K562 (cell line): Measurements from ENCODE around the gene PRODH2. TPM values are rescaled to one million over a fixed set of nuclear protein-coding genes. Genes with fewer than 3 reads are reported as not detected.

Experiments used
- ATAC-seq: fragments of 200-7000 bp; cut with Tn5 transposase; 3 replicates; pipeline ENCODE4 v1.9.1; 2020; ENCODE audit warnings: moderate library complexity
- BruUV-seq: library from RNA; stranded (reverse); fragments of 400-500 nt; replicated peaks from 2 replicates; lab custom pipeline; 2021; lab: Mats Ljungman, UMichigan
- CTCF ChIA-PET: fragments of 300-600 bp; formaldehyde crosslinking; extraction: SDS; loops from one replicate; lab custom pipeline; 2021; ENCODE audit warnings: low intra/inter-chr PET ratio; lab: Yijun Ruan, JAX
- POLR2A ChIA-PET: fragments of 300-600, 350-650 bp; sonication (Branson Sonifier 250); formaldehyde crosslinking; extraction: SDS; loops from one replicate; lab custom pipeline; 2021; ENCODE audit warnings: antibody characterized with exemption, inconsistent platforms; lab: Yijun Ruan, JAX
- DNase-seq, 4 experiments: peaks; one replicate each; pipeline versions ENCODE4 v3.0.0 to v3.0.0-alpha.2; 2011 to 2018; ENCODE audit warnings: low spot score in 3 of 4, mixed read lengths in 3 of 4; ENCODE audit errors: extremely low read depth in 1 of 4
- FAIRE-seq: peaks from 2 replicates; lab custom pipeline; 2011; peaks lifted over from hg19 to GRCh38; lab: Jason Lieb, UNC
- H2AFZ ChIP-seq: 2 replicates; pipeline ENCODE4 v1.6.0; 2011; ENCODE audit warnings: low read depth, low read length, control low read depth, inconsistent platforms
- H3K27ac ChIP-seq: fragments of 200-600 bp; 3 replicates; pipeline ENCODE4 v1.8.0; 2011; ENCODE audit warnings: low read depth, mild to moderate bottlenecking, control low read depth, inconsistent platforms, low read length, moderate library complexity, mixed read lengths; ENCODE audit errors: extremely low read depth
- H3K27me3 ChIP-seq, 2 experiments: fragments of 300-600 bp in 1 of 2; 2 replicates in 1 of 2; 3 replicates in 1 of 2; pipeline versions ENCODE4 v1.6.0 to v1.8.0; 2011; ENCODE audit warnings: inconsistent platforms in 2 of 2, low read length in 2 of 2, mild to moderate bottlenecking in 1 of 2, mixed read lengths in 1 of 2, moderate library complexity in 1 of 2; ENCODE audit not compliant: control insufficient read depth in 2 of 2, insufficient read depth in 2 of 2
- H3K36me3 ChIP-seq: fragments of 300-600 bp; 3 replicates; pipeline ENCODE4 v1.8.0; 2011; ENCODE audit warnings: mild to moderate bottlenecking, low read length, inconsistent platforms; ENCODE audit not compliant: control insufficient read depth, insufficient read depth
- H3K4me1 ChIP-seq, 2 experiments: fragments of 200-600 bp in 1 of 2; replicated peaks in 1 of 2; 2 replicates in 1 of 2; 3 replicates in 1 of 2; pipeline versions ENCODE4 v1.5.1 to v1.8.0; 2011; ENCODE audit warnings: inconsistent platforms in 2 of 2, low read length in 2 of 2, mild to moderate bottlenecking in 1 of 2, mixed read lengths in 1 of 2, moderate library complexity in 1 of 2; ENCODE audit not compliant: control insufficient read depth in 2 of 2, insufficient read depth in 2 of 2
- H3K4me2 ChIP-seq: 2 replicates; pipeline ENCODE4 v1.6.1; 2011; ENCODE audit warnings: low read length, control low read depth, inconsistent platforms, mixed read lengths; ENCODE audit not compliant: insufficient read depth
- H3K4me3 ChIP-seq: fragments of 200-600 bp; sonication (generic), shearing (Covaris generic); 2 replicates; pipeline ENCODE4 v1.5.1; 2016; ENCODE audit warnings: control low read depth, inconsistent platforms
- H3K79me2 ChIP-seq: fragments of 200-600 bp; 3 replicates; pipeline ENCODE4 v1.8.0; 2011; ENCODE audit warnings: low read length, inconsistent platforms; ENCODE audit not compliant: control insufficient read depth, insufficient read depth
- H3K9ac ChIP-seq, 2 experiments: 2 replicates each; pipeline versions ENCODE4 v1.6.0 to v1.6.1; 2011; ENCODE audit warnings: low read depth in 2 of 2, low read length in 2 of 2, control low read depth in 1 of 2, inconsistent platforms in 1 of 2, mild to moderate bottlenecking in 1 of 2, mixed read lengths in 1 of 2; ENCODE audit not compliant: insufficient read depth in 1 of 2
- H3K9me1 ChIP-seq: one replicate; pipeline ENCODE4 v1.6.0; 2011; ENCODE audit warnings: inconsistent platforms, mild to moderate bottlenecking, low read length, moderate library complexity; ENCODE audit not compliant: control insufficient read depth, insufficient read depth
- H3K9me3 ChIP-seq: replicated peaks from 2 replicates; pipeline ENCODE4 v1.5.1; 2011; ENCODE audit warnings: low read depth, low read length, inconsistent platforms; ENCODE audit not compliant: control insufficient read depth, insufficient read depth
- H4K20me1 ChIP-seq: replicated peaks from 2 replicates; pipeline ENCODE4 v1.6.1; 2011; ENCODE audit warnings: low read length, inconsistent platforms, mixed read lengths; ENCODE audit not compliant: control insufficient read depth, insufficient read depth
- HDAC8 ChIP-seq: fragments of 450-650 bp; IDR thresholded peaks from 2 replicates; pipeline ENCODE4 v1.6.1; 2016; ENCODE audit warnings: mild to moderate bottlenecking, missing genetic modification characterization, moderate library complexity, missing compliant biosample characterization
- NFE2 ChIP-seq: IDR thresholded peaks from 2 replicates; pipeline ENCODE4 v1.6.1; 2014; ENCODE audit warnings: antibody characterized with exemption, low read depth
- OTX1 ChIP-seq: fragments of 450-650 bp; formaldehyde crosslinking; IDR thresholded peaks from 2 replicates; pipeline ENCODE4 v1.4.0; 2022; ENCODE audit warnings: mild to moderate bottlenecking
- RNF2 ChIP-seq: sonication (generic); IDR thresholded peaks from 2 replicates; pipeline ENCODE4 v1.6.1; 2016
- SETDB1 ChIP-seq: IDR thresholded peaks from one replicate; pipeline ENCODE4 v1.6.1; 2012; ENCODE audit warnings: low read length, control low read depth, inconsistent platforms
- SIX5 ChIP-seq, 2 experiments: IDR thresholded peaks; 2 replicates each; pipeline ENCODE4 v1.6.1; 2011; ENCODE audit warnings: low read length in 2 of 2, borderline replicate concordance in 1 of 2, low read depth in 1 of 2, mild to moderate bottlenecking in 1 of 2, moderate library complexity in 1 of 2; ENCODE audit not compliant: insufficient read depth in 1 of 2
- TAL1 ChIP-seq: fragments of 450-650 bp; IDR thresholded peaks from 2 replicates; pipeline ENCODE4 v1.6.1; 2016; ENCODE audit warnings: mild to moderate bottlenecking
- TCF7L2 ChIP-seq: fragments of 150-350 bp; IDR thresholded peaks from 2 replicates; pipeline ENCODE4 v1.6.1; 2016; ENCODE audit warnings: low read depth, mild to moderate bottlenecking, low read length, moderate library complexity
- ZFX ChIP-seq: sonication (generic); formaldehyde crosslinking; IDR thresholded peaks from 2 replicates; pipeline ENCODE4 v1.8.0; 2022; ENCODE audit warnings: mild to moderate bottlenecking, missing genetic modification reagents, moderate library complexity
- ZNF311 ChIP-seq: fragments of 250-450 bp; sonication (Bioruptor Pico); IDR thresholded peaks from 2 replicates; pipeline ENCODE4 v1.4.0; 2020; ENCODE audit warnings: mild to moderate bottlenecking, moderate library complexity
- ZNF589 ChIP-seq: fragments of 200-800 bp; sonication (Bioruptor generic); IDR thresholded peaks from 2 replicates; pipeline ENCODE4 v1.6.1; 2016; ENCODE audit warnings: low read depth, missing genetic modification characterization, missing compliant biosample characterization
- ZNF740 ChIP-seq, 3 experiments: fragments of 200-800 bp in 1 of 3; sonication (Bioruptor generic) in 1 of 3; sonication (generic) in 1 of 3; formaldehyde crosslinking in 1 of 3; IDR thresholded peaks; 2 replicates each; pipeline versions ENCODE4 v1.6.1 to v1.8.0; 2016 to 2022; ENCODE audit warnings: mild to moderate bottlenecking in 2 of 3, missing compliant biosample characterization in 2 of 3, missing genetic modification characterization in 2 of 3, missing genetic modification reagents in 1 of 3
- ZNF77 ChIP-seq: fragments of 250-450 bp; sonication (Bioruptor Pico); IDR thresholded peaks from 2 replicates; pipeline ENCODE4 v1.5.0; 2020
- WGBS: fragments of 100-300 bp; shearing (Covaris generic); methylation state at CpG from one replicate; pipeline ENCODE4 v1.1.6; 2016; ENCODE audit warnings: low coverage, mixed read lengths; ENCODE audit not compliant: insufficient coverage; ENCODE audit errors: missing lambda C conversion rate; 5-methylcytosine and 5-hydroxymethylcytosine counted together
- in situ Hi-C: fragments of 300-500 bp; cut with MboI; formaldehyde crosslinking; loops from 4 replicates; pipeline ENCODE4 v1.15.0; 2018; ENCODE audit warnings: inconsistent platforms, mixed read lengths
- intact Hi-C: fragments of 100-400 bp; cut with micrococcal nuclease; formaldehyde crosslinking; loops from 2 replicates; pipeline ENCODE4 v1.14.2; 2022
- polyA plus RNA-seq, 8 experiments: library from polyadenylated mRNA; depleted of rRNA in 4 of 8; stranded (reverse) in 5 of 8; unstranded in 3 of 8; fragments of >200 nt; fragmentation: Nextera tagmentation in 2 of 8; fragmentation: Illumina TruSeq in 1 of 8; extraction: Ambion mirVana in 2 of 8; extraction: Trizol in 1 of 8; gene quantifications; 2 replicates each; pipeline versions ENCODE4 v1.2.1 to v1.2.3, GENCODE V29; 2011 to 2014; ENCODE audit warnings: inconsistent platforms in 1 of 8, missing spikeins in 1 of 8
- total RNA-seq, 7 experiments: library from RNA; depleted of rRNA in 6 of 7; stranded (reverse); fragments of >200 nt in 6 of 7; fragmentation: Illumina TruSeq in 2 of 7; extraction: Trizol in 2 of 7; gene quantifications; 2 replicates each; pipeline versions ENCODE4 v1.2.1 to v1.2.3, GENCODE V29; 2011 to 2021; ENCODE audit warnings: low replicate concordance in 1 of 7

The PRODH2 gene
- total and polyA plus RNA-seq, 9 of the 15 experiments (the other 6 are each of a cell fraction or from before 2014, with no cell fraction given): not detected

GRCh38 chr19:35841961-35842595 lies 29.4 kb upstream of the PRODH2 start:
- FAIRE-seq (no peak), ATAC-seq (no peak)
- H3K36me3 ChIP-seq: no peaks in the 10 kb centered on the region
- no peak overlapping the region for H3K4me2 ChIP-seq
- peaks cover 5% of the 10 kb centered on the region for H4K20me1 ChIP-seq
- no peak overlapping the region for H3K9ac ChIP-seq
- H3K27me3 ChIP-seq: peaks cover 14 to 36% of the 10 kb centered on the region in 2 experiments; a peak in 4 of 5 replicates
- CTCF ChIA-PET: no interaction called here
- no peak overlapping the region for H3K27ac ChIP-seq
- peaks cover 4% of the 10 kb centered on the region for H3K9me1 ChIP-seq
- no peak overlapping the region for H2AFZ ChIP-seq
- no peak for TF ChIP-seq ZNF77 (CRISPR knock-in tag)
- TF ChIP-seq NFE2: no peak
- TF ChIP-seq TCF7L2: no peak
- no peak for TF ChIP-seq ZNF740 (CRISPR knock-in tag; IDR thresholded peaks at IDR 0.05)
- TF ChIP-seq ZNF740 (tag; IDR thresholded peaks at IDR 0.05): no peak
- no peak for TF ChIP-seq SIX5 (IDR thresholded peaks at IDR 0.05; ENCODE audit: borderline replicate concordance in 1 of 2, insufficient read depth in 1 of 2, low read depth in 1 of 2, low read length in 2 of 2)
- TF ChIP-seq RNF2: no peak
- TF ChIP-seq ZNF589 (CRISPR knock-in tag): no peak
- no peak for TF ChIP-seq TAL1
- TF ChIP-seq ZNF311 (CRISPR knock-in tag): no peak
- no peak for TF ChIP-seq HDAC8 (tag)
- no peak for TF ChIP-seq OTX1
- TF ChIP-seq SETDB1: no peak
- TF ChIP-seq ZFX (CRISPR knock-in tag): no peak
- TF ChIP-seq, all 486 proteins: peak for 0
- Histone ChIP-seq H3K9me3 (no peaks in the 10 kb centered on the region), H3K4me1 (peaks cover 9 to 27% of the 10 kb centered on the region in 2 experiments), H3K4me3 (no peak overlapping the region), H3K79me2 (no peaks in the 10 kb centered on the region)
- intact Hi-C loops: no loop called here
- DNase-seq: no peak
- in situ Hi-C loops: no loop called here
- WGBS: 6% methylated on average over 12 of the region's 13 CpGs
- POLR2A ChIA-PET: interaction anchor here (0.6 kb wide), 1 partner anchor 85 kb away, joined by 3 read pairs; no protein-coding TSS in a partner anchor
- no TSS peak for BruUV-seq
